Kidney (tissue), 14 donors: ENCODE results near the gene SLC22A31. TPM values are rescaled to one million over a fixed set of nuclear protein-coding genes. Genes with fewer than 3 reads are reported as not detected.

Experiments used
- DNase-seq, 5 donors: peaks; one replicate each; pipeline ENCODE4 v3.0.0-alpha.2; 2013 to 2020
- FAIRE-seq: peaks from 2 replicates; lab custom pipeline; 2012; peaks lifted over from hg19 to GRCh38; lab: Jason Lieb, UNC
- H3K27ac ChIP-seq, 2 donors: one replicate each; pipeline ENCODE4 v1.7.0; 2013; ENCODE audit warnings: low read depth in 2 of 2, low read length in 2 of 2, inconsistent platforms in 1 of 2
- H3K27me3 ChIP-seq: one replicate; pipeline ENCODE4 v1.7.1; 2013; ENCODE audit warnings: low read length, inconsistent platforms; ENCODE audit not compliant: control insufficient read depth, insufficient read depth
- H3K36me3 ChIP-seq, 3 donors: one replicate each; pipeline versions ENCODE4 v1.7.0 to v1.7.1; 2013; ENCODE audit warnings: low read length in 3 of 3, control low read depth in 1 of 3, inconsistent platforms in 1 of 3; ENCODE audit not compliant: insufficient read depth in 3 of 3, control insufficient read depth in 2 of 3
- H3K4me1 ChIP-seq, 3 donors: one replicate each; pipeline versions ENCODE4 v1.7.0 to v1.7.1; 2013; ENCODE audit warnings: low read length in 3 of 3, inconsistent platforms in 1 of 3, low read depth in 1 of 3; ENCODE audit not compliant: control insufficient read depth in 2 of 3, insufficient read depth in 2 of 3
- H3K4me3 ChIP-seq, 3 donors: one replicate each; pipeline versions ENCODE4 v1.7.0 to v1.8.1; 2013; ENCODE audit warnings: low read length in 3 of 3, control low read depth in 1 of 3, inconsistent platforms in 1 of 3
- H3K9ac ChIP-seq, 3 donors: one replicate each; pipeline versions ENCODE4 v1.7.0 to v1.7.1; 2013; ENCODE audit warnings: low read length in 3 of 3, control low read depth in 1 of 3, inconsistent platforms in 1 of 3
- H3K9me3 ChIP-seq, 3 donors: one replicate each; pipeline versions ENCODE4 v1.7.0 to v1.7.1; 2013; ENCODE audit warnings: low read length in 3 of 3, control low read depth in 1 of 3, inconsistent platforms in 1 of 3; ENCODE audit not compliant: control insufficient read depth in 2 of 3, insufficient read depth in 1 of 3
- CTCF ChIP-seq: IDR thresholded peaks from 3 replicates; pipeline ENCODE4 v1.5.1; 2012; ENCODE audit warnings: mild to moderate bottlenecking, moderate library complexity, borderline replicate concordance; ENCODE audit not compliant: insufficient read depth; ENCODE audit errors: extremely low read depth
- intact Hi-C: fragments of 100-400 bp; cut with DNase I; formaldehyde crosslinking; loops from one replicate; pipeline ENCODE4 v1.11.1; 2022
- polyA plus RNA-seq: library from polyadenylated mRNA; stranded (reverse); fragments of 350-450 nt; fragmentation: Illumina TruSeq; extraction: RNeasy Lipid Tissue Mini Kit (QIAGEN cat#74804); gene quantifications from one replicate; pipeline ENCODE4 v1.2.3, GENCODE V29; 2014; ENCODE audit warnings: low read depth, low replicate concordance; ENCODE audit not compliant: insufficient read depth
- total RNA-seq: library from RNA; stranded (reverse); fragmentation: NEBNext Ultra II Directional; extraction: Animal tissue kit (Norgen Biotek cat#: 25700); gene quantifications from one replicate; pipeline ENCODE4 v1.2.1, GENCODE V29; 2021
- donor health status: control.
- donor health status: control.
- donor health status: control.
- donor health status: control.
- donor health status: control.
- donor health status: DM: yes; HTN: yes; CAD: no.
- donor health status: Normal renal cell carcinoma (clear cell type).

SLC22A31 gene
- total and polyA plus RNA-seq, 2 donors from 2014 or later, result 0.47 to 1.8 TPM

- peak in 1 of 5 donors; percentile 75 for DNase-seq
- peaks cover 0 to 10% (median 0%) of the 10 kb centered on the region in 3 donors for H3K4me1 ChIP-seq
- H3K36me3 ChIP-seq, result no peaks in the 10 kb centered on the region
- H3K27me3 ChIP-seq, result peaks cover 5% of the 10 kb centered on the region
- TF ChIP-seq CTCF, result no peak
- FAIRE-seq, result no peak
- H3K4me3 ChIP-seq, result no peak overlapping the region
- H3K9me3 ChIP-seq, result no peaks in the 10 kb centered on the region
- intact Hi-C loops, result no loop called here
- no peak overlapping the region for H3K27ac ChIP-seq
- H3K9ac ChIP-seq, result no peak overlapping the region
Measured at GRCh38 chr16:89195521-89196171, 4.7 kb downstream of the SLC22A31 start.

- Histone ChIP-seq H3K4me1 (peaks cover 0 to 8% (median 0%) of the 10 kb centered on the region in 3 donors), H3K36me3 (no peaks in the 10 kb centered on the region), H3K27me3 (no peaks in the 10 kb centered on the region), H3K9ac (no peak overlapping the region), H3K9me3 (no peaks in the 10 kb centered on the region), H3K4me3 (no peak overlapping the region), H3K27ac (no peak overlapping the region)
- intact Hi-C loops, result no loop called here
- DNase-seq (peak in 2 of 5 donors; percentile 58 to 76), FAIRE-seq (no peak)
- no peak for TF ChIP-seq CTCF
Measured at GRCh38 chr16:89194340-89195311, 5.7 kb downstream of the SLC22A31 start.

- no peak overlapping the region for H3K27ac ChIP-seq
- H3K9ac ChIP-seq, result no peak overlapping the region
- H3K4me3 ChIP-seq, result no peak overlapping the region
- TF ChIP-seq CTCF, result no peak
- intact Hi-C loops, result no loop called here
- no peaks in the 10 kb centered on the region for H3K36me3 ChIP-seq
- DNase-seq, result peak in 1 of 5 donors; percentile 82
- no peaks in the 10 kb centered on the region for H3K9me3 ChIP-seq
- no peaks in the 10 kb centered on the region for H3K27me3 ChIP-seq
- no peak for FAIRE-seq
- H3K4me1 ChIP-seq, result peaks cover 0 to 8% (median 0%) of the 10 kb centered on the region in 3 donors
Measured at GRCh38 chr16:89193576-89194293, 6.6 kb downstream of the SLC22A31 start.
